Karpas-422 (cell line): Measurements from ENCODE around the gene CMTM2. TPM values are rescaled to one million over a fixed set of nuclear protein-coding genes. Genes with fewer than 3 reads are reported as not detected.

Source experiments
- DNase-seq: peaks from one replicate; pipeline ENCODE4 v3.0.0-alpha.2; 2015
- H2AFZ ChIP-seq: fragments of 200-600 bp; sonication (generic); 2 replicates; pipeline ENCODE4 v1.6.1; 2014; ENCODE audit warnings: antibody characterized with exemption, low read length, mixed read lengths
- H3K27ac ChIP-seq: fragments of 200-600 bp; sonication (generic); 2 replicates; pipeline ENCODE4 v1.5.1; 2014; ENCODE audit warnings: mild to moderate bottlenecking, low read length, moderate library complexity
- H3K27me3 ChIP-seq: fragments of 200-600 bp; sonication (generic); 2 replicates; pipeline ENCODE4 v1.6.1; 2014; ENCODE audit warnings: low read length, mixed read lengths
- H3K36me3 ChIP-seq: fragments of 200-600 bp; sonication (generic); 2 replicates; pipeline ENCODE4 v1.6.1; 2014; ENCODE audit warnings: low read length, mixed read lengths; ENCODE audit not compliant: insufficient read depth
- H3K4me1 ChIP-seq: fragments of 200-600 bp; sonication (generic); 2 replicates; pipeline ENCODE4 v1.6.1; 2014; ENCODE audit warnings: mild to moderate bottlenecking, low read length, mixed read lengths
- H3K4me2 ChIP-seq: fragments of 200-600 bp; sonication (generic); 2 replicates; pipeline ENCODE4 v1.6.1; 2014; ENCODE audit warnings: low read length, low read depth, mild to moderate bottlenecking; ENCODE audit not compliant: poor library complexity, severe bottlenecking
- H3K4me3 ChIP-seq: fragments of 200-600 bp; sonication (generic); 2 replicates; pipeline ENCODE4 v1.5.1; 2014; ENCODE audit warnings: mild to moderate bottlenecking, antibody characterized with exemption, low read length, mixed read lengths
- H3K79me2 ChIP-seq: fragments of 200-600 bp; sonication (generic); 2 replicates; pipeline ENCODE4 v1.6.1; 2014; ENCODE audit warnings: mild to moderate bottlenecking, low read length, mixed read lengths
- H3K9ac ChIP-seq: fragments of 200-600 bp; sonication (generic); 2 replicates; pipeline ENCODE4 v1.6.0; 2014; ENCODE audit warnings: low read length
- H3K9me2 ChIP-seq: fragments of 200-600 bp; sonication (generic), shearing (Covaris generic); replicated peaks from 2 replicates; pipeline ENCODE4 v1.6.0; 2014; ENCODE audit warnings: mild to moderate bottlenecking, low read length, moderate library complexity; ENCODE audit not compliant: insufficient read depth
- H3K9me3 ChIP-seq: fragments of 300-700, 200-600 bp; sonication (generic); 2 replicates; pipeline ENCODE4 v1.6.1; 2014; ENCODE audit warnings: low read length, mixed read lengths
- H4K20me1 ChIP-seq: fragments of 200-600 bp; sonication (generic); 2 replicates; pipeline ENCODE4 v1.6.1; 2014; ENCODE audit warnings: mild to moderate bottlenecking, antibody characterized with exemption, low read length, low read depth; ENCODE audit not compliant: insufficient read depth
- total RNA-seq: library from RNA; depleted of rRNA; stranded (reverse); fragments of >200 nt; shearing (Covaris generic); gene quantifications from 2 replicates; pipeline ENCODE4 v1.2.3, GENCODE V29; 2014; ENCODE audit warnings: low replicate concordance

Gene CMTM2
- total RNA-seq, 1 experiment from 2014 or later: not detected

GRCh38 chr16:66580605-66581209 lies 1.4 kb downstream of the CMTM2 start:
- Histone ChIP-seq H3K79me2 (no peaks in the 10 kb centered on the region), H3K9ac (no peak overlapping the region), H3K4me2 (no peak overlapping the region), H4K20me1 (no peaks in the 10 kb centered on the region), H2AFZ (no peak overlapping the region), H3K9me2 (no peaks in the 10 kb centered on the region), H3K27ac (no peak overlapping the region), H3K4me3 (no peak overlapping the region), H3K4me1 (no peaks in the 10 kb centered on the region), H3K36me3 (no peaks in the 10 kb centered on the region), H3K27me3 (no peaks in the 10 kb centered on the region), H3K9me3 (no peaks in the 10 kb centered on the region)
- DNase-seq: no peak

GRCh38 chr16:66581246-66581952 lies 2.1 kb downstream of the CMTM2 start:
- Histone ChIP-seq H3K4me2 (no peak overlapping the region), H3K79me2 (no peaks in the 10 kb centered on the region), H3K27me3 (no peaks in the 10 kb centered on the region), H3K4me1 (no peaks in the 10 kb centered on the region), H3K9me3 (no peaks in the 10 kb centered on the region), H2AFZ (no peak overlapping the region), H4K20me1 (no peaks in the 10 kb centered on the region), H3K9me2 (no peaks in the 10 kb centered on the region), H3K36me3 (no peaks in the 10 kb centered on the region), H3K27ac (no peak overlapping the region), H3K4me3 (no peak overlapping the region), H3K9ac (no peak overlapping the region)
- no peak for DNase-seq

GRCh38 chr16:66585481-66586239 lies 6.4 kb downstream of the CMTM2 start:
- peaks cover 5% of the 10 kb centered on the region; the same call in 1 of the 2 replicates for H3K4me1 ChIP-seq
- no peak overlapping the region for H3K4me3 ChIP-seq
- no peaks in the 10 kb centered on the region for H3K79me2 ChIP-seq
- no peak overlapping the region for H3K27ac ChIP-seq
- H3K27me3 ChIP-seq: no peaks in the 10 kb centered on the region
- H3K9me3 ChIP-seq: no peaks in the 10 kb centered on the region
- H4K20me1 ChIP-seq: 0 out of 2 replicates have a peak, but pooled peaks cover 5% of the 10 kb centered on the region
- no peak overlapping the region for H2AFZ ChIP-seq
- H3K36me3 ChIP-seq: no peaks in the 10 kb centered on the region
- H3K9me2 ChIP-seq: no peaks in the 10 kb centered on the region
- no peak for DNase-seq
- no peak overlapping the region for H3K9ac ChIP-seq
- H3K4me2 ChIP-seq: no peak overlapping the region

GRCh38 chr16:66587881-66588600 lies 8.8 kb downstream of the CMTM2 start:
- H3K9ac ChIP-seq: no peak overlapping the region

GRCh38 chr16:66588981-66589713 lies 9.9 kb downstream of the CMTM2 start:
- peak; percentile 89 for DNase-seq
- no peak overlapping the region for H3K4me2 ChIP-seq
- no peak overlapping the region for H3K4me3 ChIP-seq
- H3K79me2 ChIP-seq: no peaks in the 10 kb centered on the region
- no peaks in the 10 kb centered on the region for H3K27me3 ChIP-seq
- H3K4me1 ChIP-seq: peaks cover 6% of the 10 kb centered on the region; the same call in 1 of the 2 replicates
- H3K9ac ChIP-seq: no peak overlapping the region
- H3K36me3 ChIP-seq: no peaks in the 10 kb centered on the region
- no peaks in the 10 kb centered on the region for H3K9me3 ChIP-seq
- H3K9me2 ChIP-seq: no peaks in the 10 kb centered on the region
- no peak overlapping the region for H3K27ac ChIP-seq
- H2AFZ ChIP-seq: no peak overlapping the region
- 0 out of 2 replicates have a peak, but pooled peaks cover 5% of the 10 kb centered on the region for H4K20me1 ChIP-seq

More at GRCh38 chr16:66587881-66588600, 8.8 kb downstream of the CMTM2 start:
- no peaks in the 10 kb centered on the region for H3K36me3 ChIP-seq
- no peaks in the 10 kb centered on the region for H3K79me2 ChIP-seq
- no peak overlapping the region for H3K4me2 ChIP-seq
- peaks cover 6% of the 10 kb centered on the region; the same call in 1 of the 2 replicates for H3K4me1 ChIP-seq
- H3K27me3 ChIP-seq: no peaks in the 10 kb centered on the region
- H2AFZ ChIP-seq: no peak overlapping the region
- H3K9me2 ChIP-seq: no peaks in the 10 kb centered on the region
- DNase-seq: no peak
- H3K9me3 ChIP-seq: no peaks in the 10 kb centered on the region
- H3K27ac ChIP-seq: no peak overlapping the region
- 0 out of 2 replicates have a peak, but pooled peaks cover 5% of the 10 kb centered on the region for H4K20me1 ChIP-seq
- H3K4me3 ChIP-seq: no peak overlapping the region

DNA sequence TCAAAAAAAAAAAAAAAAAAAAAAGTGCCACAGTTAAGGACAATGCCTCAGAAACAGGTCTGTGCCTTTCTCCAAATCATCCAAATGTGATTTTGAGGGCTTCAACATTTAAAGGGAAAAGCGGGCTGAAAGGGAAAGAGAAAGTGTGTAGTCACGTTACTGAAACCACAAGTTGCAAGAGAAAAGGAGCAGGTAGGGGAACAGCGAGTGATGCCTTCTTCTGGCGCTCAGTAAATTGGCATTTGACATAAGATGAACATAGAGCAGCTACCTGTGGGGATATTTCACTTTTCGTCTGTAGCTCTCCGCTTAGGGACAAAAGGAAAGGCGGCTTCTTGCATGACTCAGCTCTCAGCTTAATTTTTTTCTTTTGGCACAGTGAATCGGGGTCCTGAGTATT lies 11.1 kb downstream of the CMTM2 start:
- no peaks in the 10 kb centered on the region for H3K36me3 ChIP-seq
- DNase-seq: no peak
- 0 out of 2 replicates have a peak, but pooled peaks cover 5% of the 10 kb centered on the region for H4K20me1 ChIP-seq
- no peaks in the 10 kb centered on the region for H3K79me2 ChIP-seq
- no peak overlapping the region for H3K9ac ChIP-seq
- no peaks in the 10 kb centered on the region for H3K9me3 ChIP-seq
- no peaks in the 10 kb centered on the region for H3K27me3 ChIP-seq
- H3K4me1 ChIP-seq: peaks cover 6% of the 10 kb centered on the region; the same call in 1 of the 2 replicates
- no peak overlapping the region for H3K27ac ChIP-seq
- no peak overlapping the region for H2AFZ ChIP-seq
- no peak overlapping the region; the same call in 1 of the 2 replicates for H3K4me3 ChIP-seq
- no peaks in the 10 kb centered on the region for H3K9me2 ChIP-seq
- peak overlapping the region; percentile 44 for H3K4me2 ChIP-seq

DNA sequence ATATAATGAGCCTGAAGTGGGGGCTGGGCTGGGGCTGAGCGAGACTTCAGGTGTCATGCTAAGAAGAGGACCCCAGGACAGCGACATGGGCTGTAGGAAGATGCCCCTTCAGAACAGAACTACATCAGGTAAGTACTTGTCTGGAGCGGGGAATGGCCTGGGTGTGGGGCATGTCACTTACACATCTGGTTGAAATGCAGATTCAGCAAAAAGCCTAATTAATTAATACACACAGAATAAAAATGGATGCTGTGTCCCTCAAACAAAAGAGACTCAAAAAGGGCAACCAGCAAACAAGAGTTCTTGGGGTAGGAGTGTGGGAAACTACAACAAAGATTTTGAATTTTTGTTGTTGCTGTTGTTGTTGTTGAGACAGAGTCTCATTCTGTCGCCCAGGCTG lies 11.8 kb downstream of the CMTM2 start:
- Histone ChIP-seq H3K9me3 (no peaks in the 10 kb centered on the region), H3K4me3 (no peak overlapping the region), H3K79me2 (no peaks in the 10 kb centered on the region), H3K9ac (no peak overlapping the region), H4K20me1 (0 out of 2 replicates have a peak, but pooled peaks cover 5% of the 10 kb centered on the region), H3K4me1 (peaks cover 6% of the 10 kb centered on the region; the same call in 1 of the 2 replicates), H3K4me2 (no peak overlapping the region), H3K9me2 (no peaks in the 10 kb centered on the region), H3K27ac (no peak overlapping the region), H3K36me3 (no peaks in the 10 kb centered on the region), H2AFZ (no peak overlapping the region), H3K27me3 (no peaks in the 10 kb centered on the region)
- no peak for DNase-seq
